ENCODE data around the gene AGTR1.

AGTR1 gene

DNA sequence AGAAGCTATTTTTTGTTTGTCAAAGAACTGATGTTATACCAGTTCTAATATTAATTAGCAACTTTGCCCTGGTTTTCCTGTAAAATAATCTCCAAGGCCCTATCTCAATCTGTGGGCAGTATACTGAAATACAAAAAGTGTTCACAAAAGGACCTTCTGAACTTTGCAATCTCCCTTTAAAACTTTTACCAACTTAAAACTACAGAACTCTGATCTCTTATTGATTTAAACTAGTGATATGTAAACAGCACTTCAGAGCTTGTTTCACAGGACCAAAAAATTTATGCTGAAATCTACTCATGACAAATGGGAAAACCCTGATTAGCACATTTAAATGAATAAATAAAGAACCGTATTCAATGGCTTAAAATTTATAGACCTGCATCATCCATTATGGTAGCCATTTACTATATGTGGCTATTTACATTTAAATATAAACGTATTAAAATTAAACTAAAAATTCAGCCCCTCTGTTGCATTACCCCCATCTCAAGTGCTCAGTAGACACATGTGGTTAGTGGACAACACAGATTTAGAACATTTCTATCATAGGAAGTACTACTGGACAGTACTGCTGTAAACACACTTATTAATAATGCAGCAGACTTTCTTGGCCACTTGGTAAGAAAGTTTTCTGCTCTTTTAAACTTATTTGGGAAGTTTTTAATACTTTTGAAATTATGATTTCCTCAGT is 12.0 kb downstream of the AGTR1 start:
- H3K4me3 Mint-ChIP-seq: no peak overlapping the region
- H3K27ac Mint-ChIP-seq: no peak overlapping the region
- H3K4me1 Mint-ChIP-seq: no peaks in the 10 kb centered on the region
- no peaks in the 10 kb centered on the region for H3K9me3 Mint-ChIP-seq
- no peak for DNase-seq (ENCODE audit: low spot score in 2 of 2)
- ATAC-seq: no peak
- H3K36me3 Mint-ChIP-seq: no peaks in the 10 kb centered on the region

DNA sequence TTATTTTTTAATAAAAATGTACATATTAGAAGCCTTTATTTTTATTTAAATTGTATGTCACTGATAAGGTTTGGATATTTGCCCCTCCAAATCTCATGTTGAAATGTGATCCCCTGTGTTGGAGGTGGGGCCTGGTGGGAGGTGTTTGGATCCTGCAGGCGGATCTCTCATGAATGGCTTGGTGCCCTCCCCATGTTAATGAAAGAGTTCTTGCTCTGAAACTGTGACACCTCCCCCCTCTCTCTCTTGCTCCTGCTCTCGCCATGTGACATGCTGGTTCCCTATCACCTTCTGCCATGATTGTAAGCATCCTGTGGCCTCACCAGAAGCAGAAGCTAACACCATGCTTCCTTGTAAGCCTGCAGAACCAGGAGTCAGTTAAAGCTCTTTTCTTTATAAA is 13.0 kb downstream of the AGTR1 start:
- H3K36me3 Mint-ChIP-seq: no peaks in the 10 kb centered on the region
- ATAC-seq: no peak
- H3K9me3 Mint-ChIP-seq: no peaks in the 10 kb centered on the region
- no peak overlapping the region for H3K27ac Mint-ChIP-seq
- no peak for DNase-seq (ENCODE audit: low spot score in 2 of 2)
- H3K4me1 Mint-ChIP-seq: no peaks in the 10 kb centered on the region
- no peak overlapping the region for H3K4me3 Mint-ChIP-seq

DNA sequence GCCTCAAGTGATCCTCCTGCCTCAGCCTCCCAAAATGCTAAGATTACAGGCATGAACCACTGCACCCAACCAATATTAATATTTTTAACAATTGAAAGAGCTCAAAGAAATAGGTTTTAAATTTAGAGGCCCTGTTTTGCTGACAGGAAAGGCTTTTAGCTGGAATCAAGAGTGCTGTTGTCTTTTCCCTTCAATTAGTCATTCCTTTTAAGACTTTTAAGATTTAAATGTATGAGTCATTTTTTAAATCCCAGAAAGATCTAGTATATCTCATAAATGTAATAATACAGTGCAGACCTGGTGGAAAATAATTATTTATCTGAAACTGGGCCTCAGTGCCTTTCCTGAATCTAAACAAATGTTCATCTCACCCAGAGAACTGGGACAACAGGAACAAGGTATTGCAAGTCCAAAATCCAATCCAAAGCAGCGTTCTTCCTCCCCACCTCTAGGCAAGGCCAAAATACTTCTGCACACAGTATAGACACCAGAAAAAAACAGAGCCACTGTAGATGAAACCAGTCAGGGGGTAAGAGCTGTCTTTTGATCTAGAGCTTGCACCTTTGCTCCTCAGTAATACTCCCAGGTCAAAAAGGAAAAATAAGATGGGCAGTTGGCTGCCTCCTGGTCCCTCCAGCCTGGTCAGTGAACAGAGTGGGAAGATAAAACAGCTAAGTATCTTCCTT is 14.4 kb downstream of the AGTR1 start:
- no peak overlapping the region for H3K4me3 Mint-ChIP-seq
- ATAC-seq (no peak), DNase-seq (ENCODE audit: low spot score in 2 of 2) (no peak)
- no peaks in the 10 kb centered on the region for H3K4me1 Mint-ChIP-seq
- H3K9me3 Mint-ChIP-seq: no peaks in the 10 kb centered on the region
- no peaks in the 10 kb centered on the region for H3K36me3 Mint-ChIP-seq
- no peak overlapping the region for H3K27ac Mint-ChIP-seq

DNA sequence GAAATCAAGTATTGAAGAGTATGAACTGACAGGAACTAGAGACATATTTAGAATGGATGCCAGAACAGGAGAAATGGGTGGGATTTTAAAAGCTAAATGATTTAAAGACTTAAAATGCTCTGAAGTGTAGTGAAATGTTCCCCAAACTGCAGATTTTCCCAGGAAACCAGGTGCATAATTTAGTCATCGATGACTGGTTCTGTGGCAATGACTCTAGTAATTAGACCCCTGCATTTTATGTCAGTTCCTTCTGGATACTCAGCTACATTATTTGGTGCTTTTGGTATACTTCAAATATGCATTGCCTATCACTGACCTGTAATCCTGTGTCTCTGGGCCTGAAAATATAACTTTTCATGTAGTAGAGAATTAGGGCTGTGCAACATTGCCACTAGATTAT is 16.8 kb downstream of the AGTR1 start:
- ATAC-seq: no peak
- no peak overlapping the region for H3K27ac Mint-ChIP-seq
- H3K4me1 Mint-ChIP-seq: no peaks in the 10 kb centered on the region
- H3K9me3 Mint-ChIP-seq: no peaks in the 10 kb centered on the region
- DNase-seq (ENCODE audit: low spot score in 2 of 2): no peak
- H3K4me3 Mint-ChIP-seq: no peak overlapping the region
- H3K36me3 Mint-ChIP-seq: no peaks in the 10 kb centered on the region

DNA sequence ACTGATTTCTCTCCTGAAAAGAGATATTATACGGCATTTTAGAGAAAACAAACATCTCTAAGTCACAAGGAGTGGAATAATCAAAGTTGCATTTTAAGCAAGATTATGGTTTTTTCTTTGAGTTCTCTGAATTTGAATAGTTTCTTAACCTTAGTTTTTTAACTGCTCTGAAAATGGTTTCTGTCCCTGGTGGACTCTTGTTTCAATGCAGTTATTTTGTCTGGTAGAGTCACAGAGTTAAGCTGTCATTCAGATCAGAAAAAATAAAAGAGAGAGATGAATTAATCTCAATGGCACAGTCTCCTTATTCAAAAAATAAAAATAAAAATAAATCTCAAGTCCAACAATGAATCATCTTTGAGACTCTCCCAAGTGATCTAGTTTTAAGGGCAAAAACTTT is 19.0 kb downstream of the AGTR1 start:
- H3K27ac Mint-ChIP-seq: no peak overlapping the region
- no peaks in the 10 kb centered on the region for H3K4me1 Mint-ChIP-seq
- no peak overlapping the region for H3K4me3 Mint-ChIP-seq
- DNase-seq (ENCODE audit: low spot score in 2 of 2) (no peak), ATAC-seq (no peak)
- no peaks in the 10 kb centered on the region for H3K9me3 Mint-ChIP-seq
- H3K36me3 Mint-ChIP-seq: no peaks in the 10 kb centered on the region

DNA sequence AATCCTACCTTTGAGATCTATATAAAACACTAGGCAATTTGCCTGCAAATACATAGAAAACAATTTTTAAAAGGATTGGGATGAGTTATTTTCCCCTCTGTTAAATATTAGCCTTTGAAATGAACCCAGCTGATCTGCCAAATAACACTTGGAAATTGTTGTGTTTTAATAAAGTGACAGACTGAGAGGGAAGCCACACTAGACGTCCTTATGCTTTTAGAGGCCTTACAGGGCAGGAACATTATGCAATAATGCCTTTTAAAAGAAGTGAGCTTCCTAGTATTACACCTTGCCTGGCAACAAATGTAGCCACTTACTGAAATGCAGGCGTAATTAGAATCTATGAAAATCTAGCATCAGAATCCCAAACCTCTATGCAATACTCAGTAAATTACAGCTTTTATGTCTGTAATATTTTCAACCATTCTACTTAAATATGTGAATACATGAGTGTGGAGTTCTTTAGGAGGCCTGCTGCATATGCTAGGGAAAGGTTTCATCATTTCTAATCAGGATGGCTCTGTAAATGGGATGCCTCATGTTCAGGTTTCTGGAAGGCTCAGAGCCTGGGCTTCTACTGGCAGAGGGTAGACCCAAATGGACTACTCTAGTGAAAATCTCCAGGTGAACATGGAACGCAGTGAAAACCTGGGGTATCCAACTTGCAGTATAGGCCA is 20.3 kb downstream of the AGTR1 start:
- Mint-ChIP-seq H3K4me3 (no peak overlapping the region), H3K27ac (no peak overlapping the region), H3K4me1 (no peaks in the 10 kb centered on the region), H3K9me3 (peaks cover 5% of the 10 kb centered on the region), H3K36me3 (no peaks in the 10 kb centered on the region)
- no peak for DNase-seq (ENCODE audit: low spot score in 2 of 2)
- ATAC-seq: no peak

DNA sequence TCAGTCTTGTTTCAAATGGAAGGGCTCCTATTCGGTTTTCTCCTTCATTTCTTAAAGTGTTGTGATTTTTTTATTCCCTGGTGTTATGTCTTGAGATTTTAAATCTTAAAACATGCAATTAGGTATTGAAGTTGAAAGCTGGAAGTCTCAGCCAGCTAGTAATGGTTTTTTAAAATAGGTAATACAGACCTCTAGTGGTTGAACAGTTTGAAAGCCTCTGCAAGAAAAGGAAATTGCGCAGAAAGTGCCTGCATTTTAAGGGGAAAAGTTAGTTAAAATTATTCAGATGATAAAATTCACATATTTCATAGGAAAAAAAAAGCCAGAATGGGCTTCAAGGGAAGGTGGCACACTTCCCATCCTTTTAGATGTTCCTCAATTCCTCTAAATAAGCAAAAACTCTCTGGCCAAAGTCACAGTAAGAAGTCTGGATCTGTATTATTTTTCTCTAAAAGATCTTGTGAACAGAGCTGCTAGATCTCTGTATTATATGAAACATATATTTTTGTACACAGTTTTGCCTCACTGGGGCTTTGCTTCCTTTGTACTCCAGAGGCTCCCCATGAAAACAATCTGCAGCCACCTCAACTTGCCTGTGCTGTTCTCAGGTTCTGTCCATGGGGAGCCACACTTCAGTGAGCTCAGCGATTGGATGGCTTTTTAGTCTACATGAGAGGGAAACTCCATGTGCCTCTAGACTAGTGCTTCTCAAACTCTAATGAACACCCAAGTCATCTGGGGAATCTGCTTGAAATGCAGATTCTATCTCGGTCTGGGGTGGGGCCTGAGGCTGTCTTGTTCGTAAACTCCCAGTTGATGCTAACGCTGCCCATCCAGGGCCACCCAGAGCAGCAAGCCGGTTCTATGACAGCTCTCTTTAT is 21.5 kb downstream of the AGTR1 start:
- ATAC-seq (no peak), DNase-seq (ENCODE audit: low spot score in 2 of 2) (no peak)
- no peak overlapping the region for H3K4me3 Mint-ChIP-seq
- H3K36me3 Mint-ChIP-seq: no peaks in the 10 kb centered on the region
- no peaks in the 10 kb centered on the region for H3K4me1 Mint-ChIP-seq
- H3K27ac Mint-ChIP-seq: no peak overlapping the region
- H3K9me3 Mint-ChIP-seq: peaks cover 5% of the 10 kb centered on the region

DNA sequence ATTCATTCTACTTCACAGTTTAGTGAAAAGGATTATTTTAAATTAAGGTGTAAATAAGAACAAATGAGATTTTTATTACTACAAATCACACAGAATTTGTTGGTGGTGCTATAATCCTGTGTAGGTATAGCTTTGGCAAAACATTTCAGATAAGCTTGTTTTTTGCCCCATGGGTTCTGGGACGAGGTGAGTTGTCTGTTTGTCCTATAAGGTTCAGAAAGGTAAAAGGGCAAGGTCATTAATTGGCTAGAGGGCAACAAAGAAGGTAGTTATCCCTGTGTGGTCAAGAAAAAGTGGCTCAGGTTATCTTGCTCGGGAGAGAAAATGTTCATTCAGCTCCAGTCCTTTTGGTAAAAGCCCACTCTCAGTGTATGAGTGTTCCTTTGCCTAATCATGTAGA is 23.2 kb downstream of the AGTR1 start:
- peaks cover 5% of the 10 kb centered on the region for H3K9me3 Mint-ChIP-seq
- no peak overlapping the region for H3K27ac Mint-ChIP-seq
- DNase-seq (ENCODE audit: low spot score in 2 of 2) (no peak), ATAC-seq (no peak)
- H3K36me3 Mint-ChIP-seq: no peaks in the 10 kb centered on the region
- no peak overlapping the region for H3K4me3 Mint-ChIP-seq
- H3K4me1 Mint-ChIP-seq: no peaks in the 10 kb centered on the region

DNA sequence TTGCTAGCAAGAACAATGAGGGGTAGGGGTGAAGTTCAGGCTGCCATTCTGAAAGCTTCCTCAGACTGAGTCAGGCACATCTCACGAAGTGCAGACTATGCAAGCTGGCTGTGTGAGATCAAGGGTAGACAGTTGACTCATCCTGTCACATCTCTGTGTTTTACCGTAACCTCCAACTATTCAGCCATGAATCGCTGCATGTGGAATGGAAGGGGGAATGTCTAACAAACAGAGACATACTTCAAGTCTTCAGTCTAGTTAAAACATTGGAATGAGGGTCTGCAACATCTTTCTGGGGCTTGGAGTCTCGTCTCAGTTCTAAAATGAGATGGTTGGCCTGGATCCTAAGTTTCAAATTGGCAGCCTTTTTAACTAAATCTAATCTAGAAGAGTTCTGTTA is 25.9 kb downstream of the AGTR1 start:
- ATAC-seq (no peak), DNase-seq (ENCODE audit: low spot score in 2 of 2) (no peak)
- H3K4me3 Mint-ChIP-seq: no peak overlapping the region
- H3K9me3 Mint-ChIP-seq: peaks cover 5% of the 10 kb centered on the region
- H3K4me1 Mint-ChIP-seq: no peaks in the 10 kb centered on the region
- H3K27ac Mint-ChIP-seq: no peak overlapping the region
- H3K36me3 Mint-ChIP-seq: no peaks in the 10 kb centered on the region

DNA sequence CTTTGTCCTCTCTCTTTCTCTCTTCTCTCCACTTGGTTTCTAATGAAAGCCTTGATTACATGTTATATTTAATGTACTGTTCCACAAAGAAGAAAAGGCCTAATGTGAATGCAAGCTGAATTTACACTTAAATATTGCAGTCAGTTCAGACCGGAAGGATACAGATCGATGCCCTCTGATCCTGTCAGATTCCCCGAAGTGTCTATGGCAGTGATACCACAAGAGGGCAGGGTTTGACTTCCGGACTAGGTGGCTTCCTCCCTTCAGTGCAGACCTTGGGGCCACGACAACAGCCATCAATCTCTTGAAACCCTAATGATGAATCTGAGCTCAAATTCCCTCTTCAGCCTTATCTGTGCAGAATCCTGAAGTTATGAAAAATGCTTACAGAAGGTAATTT is 29.5 kb downstream of the AGTR1 start:
- Mint-ChIP-seq H3K4me3 (no peak overlapping the region), H3K4me1 (no peaks in the 10 kb centered on the region), H3K27ac (no peak overlapping the region), H3K36me3 (no peaks in the 10 kb centered on the region), H3K9me3 (peaks cover 5% of the 10 kb centered on the region)
- ATAC-seq: peak; percentile 42
- DNase-seq (ENCODE audit: low spot score in 2 of 2): no peak

DNA sequence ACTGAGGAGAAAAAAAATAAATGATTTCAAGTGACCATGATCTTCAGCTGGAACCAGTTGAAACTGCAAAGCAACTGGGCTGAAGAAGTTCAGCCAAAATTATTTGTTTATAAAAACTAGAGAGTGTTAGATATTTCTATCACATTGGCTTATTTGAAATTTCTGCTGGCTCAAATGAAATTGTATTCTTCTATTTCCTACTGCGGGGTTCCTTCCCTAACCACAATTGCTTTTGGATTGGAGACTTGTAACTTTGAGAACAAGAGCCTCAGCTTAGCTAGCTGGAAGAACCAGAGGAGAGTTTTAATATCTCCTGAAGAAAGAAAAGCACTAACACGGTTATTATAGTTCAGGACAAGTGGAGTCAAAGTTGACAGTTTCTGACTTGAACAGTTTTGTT is 31.1 kb downstream of the AGTR1 start:
- Mint-ChIP-seq H3K4me1 (no peaks in the 10 kb centered on the region), H3K36me3 (no peaks in the 10 kb centered on the region), H3K9me3 (no peaks in the 10 kb centered on the region), H3K27ac (no peak overlapping the region), H3K4me3 (no peak overlapping the region)
- DNase-seq (ENCODE audit: low spot score in 2 of 2): no peak
- ATAC-seq: no peak

DNA sequence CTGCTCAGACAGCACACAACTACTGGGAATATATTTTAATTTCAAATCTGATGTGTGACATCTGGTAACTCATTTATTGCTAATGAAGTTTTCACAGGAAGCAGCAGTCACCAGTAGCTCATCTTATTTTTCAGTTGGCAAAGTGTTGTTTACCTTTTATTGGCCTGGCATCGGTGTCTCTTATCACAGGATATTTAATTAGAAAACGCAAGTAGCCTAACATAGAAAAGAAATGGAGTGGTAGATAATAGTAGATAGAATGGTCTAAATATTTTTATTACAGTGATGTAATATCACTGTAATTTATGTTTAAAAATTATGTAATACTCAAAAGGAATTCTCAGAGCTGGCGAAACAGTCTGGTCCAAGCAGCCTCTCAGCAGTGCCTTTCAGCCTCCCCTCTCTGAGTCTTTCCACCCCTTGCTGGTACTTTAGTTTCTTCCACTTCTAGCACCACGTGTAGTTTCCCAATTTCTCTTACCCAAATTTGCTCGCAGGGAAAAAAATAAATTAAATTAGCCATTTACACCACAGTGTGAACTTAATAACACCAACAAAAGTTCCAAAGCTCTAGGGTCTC is 31.9 kb downstream of the AGTR1 start:
- no peak for ATAC-seq
- no peaks in the 10 kb centered on the region for H3K4me1 Mint-ChIP-seq
- no peaks in the 10 kb centered on the region for H3K9me3 Mint-ChIP-seq
- H3K36me3 Mint-ChIP-seq: no peaks in the 10 kb centered on the region
- no peak overlapping the region for H3K27ac Mint-ChIP-seq
- DNase-seq (ENCODE audit: low spot score in 2 of 2): no peak
- H3K4me3 Mint-ChIP-seq: no peak overlapping the region

DNA sequence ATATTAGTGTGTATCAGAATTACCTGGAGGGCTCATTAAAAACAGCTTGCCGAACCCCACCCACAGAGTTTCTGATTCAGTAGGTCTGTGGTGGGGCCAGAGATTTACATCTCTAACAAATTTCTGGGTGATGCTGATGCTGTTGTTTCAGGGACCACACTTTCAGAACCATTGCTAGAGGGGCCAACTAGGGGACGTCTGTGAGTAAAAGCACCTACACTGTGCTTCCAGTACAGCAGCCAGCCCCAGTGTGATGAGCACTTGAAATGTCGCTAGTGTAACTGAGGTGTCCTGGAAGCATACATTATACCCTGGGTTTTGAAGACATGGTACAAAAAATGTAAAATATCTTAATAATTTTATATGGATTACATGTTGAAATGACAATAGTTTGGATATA is 33.0 kb downstream of the AGTR1 start:
- no peaks in the 10 kb centered on the region for H3K9me3 Mint-ChIP-seq
- H3K36me3 Mint-ChIP-seq: no peaks in the 10 kb centered on the region
- ATAC-seq (no peak), DNase-seq (ENCODE audit: low spot score in 2 of 2) (no peak)
- no peaks in the 10 kb centered on the region for H3K4me1 Mint-ChIP-seq
- H3K27ac Mint-ChIP-seq: no peak overlapping the region
- H3K4me3 Mint-ChIP-seq: no peak overlapping the region

DNA sequence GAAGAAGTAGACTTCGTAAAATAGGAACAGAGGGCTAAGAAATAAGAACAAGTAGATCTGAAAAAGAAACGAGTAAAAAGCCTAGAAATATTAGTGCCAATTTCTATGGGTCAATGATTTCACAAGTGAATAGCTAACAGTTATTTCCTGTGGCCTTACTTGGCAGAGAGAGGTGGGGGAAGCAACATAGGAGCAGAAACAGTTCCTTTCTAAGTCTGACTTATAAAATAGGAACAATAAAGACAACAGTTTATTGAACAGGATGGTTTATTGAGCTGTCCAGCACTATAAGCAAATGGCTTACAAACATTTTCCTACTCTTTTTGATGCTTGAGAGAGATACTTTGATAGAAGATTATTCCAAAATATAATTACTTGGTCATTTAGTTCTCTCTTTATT is 37.9 kb downstream of the AGTR1 start:
- ATAC-seq (no peak), DNase-seq (ENCODE audit: low spot score in 2 of 2) (no peak)
- Mint-ChIP-seq H3K27ac (no peak overlapping the region), H3K36me3 (no peaks in the 10 kb centered on the region), H3K4me3 (no peak overlapping the region), H3K9me3 (no peaks in the 10 kb centered on the region), H3K4me1 (no peaks in the 10 kb centered on the region)

DNA sequence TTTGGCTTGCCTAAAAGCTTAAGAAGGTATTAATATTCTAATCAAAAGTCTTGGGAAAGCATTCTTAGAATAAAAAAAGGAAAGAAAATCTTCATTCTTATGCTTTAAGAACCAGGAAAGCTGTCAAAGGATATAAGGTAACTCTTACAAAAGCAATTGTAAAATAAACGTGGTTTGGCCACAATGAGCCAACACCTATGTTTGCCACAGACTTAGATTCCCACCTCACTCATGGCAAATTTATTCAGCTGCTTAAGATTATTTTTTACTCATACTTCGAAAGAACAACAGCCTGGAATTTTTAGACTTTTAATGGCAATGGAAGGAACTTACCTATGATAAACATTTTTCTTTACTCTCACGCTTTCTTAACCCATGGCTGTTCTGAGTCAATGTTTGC is 38.4 kb downstream of the AGTR1 start:
- Mint-ChIP-seq H3K27ac (no peak overlapping the region), H3K9me3 (no peaks in the 10 kb centered on the region), H3K36me3 (no peaks in the 10 kb centered on the region), H3K4me3 (no peak overlapping the region), H3K4me1 (no peaks in the 10 kb centered on the region)
- ATAC-seq (no peak), DNase-seq (ENCODE audit: low spot score in 2 of 2) (no peak)

Measured in stimulated activated effector memory CD8-positive, alpha-beta T cell treated with anti-CD3 and anti-CD28 coated beads, Interleukin-12 subunit alpha, Interleukin-12 subunit beta, amount 100 ng/mL, for 72 hours (primary cell).